Loucy (cell line): ENCODE measurements around the gene DACH1.

ENCODE experiments used
- H2AFZ ChIP-seq: fragments of 200-600 bp; sonication (generic); 2 replicates; pipeline ENCODE4 v1.6.0; 2016; ENCODE audit warnings: antibody characterized with exemption, mild to moderate bottlenecking, low read length, moderate library complexity
- H3F3A ChIP-seq: fragments of 200-600 bp; 2 replicates; pipeline ENCODE4 v1.6.0; 2016; ENCODE audit warnings: antibody characterized with exemption, low read depth, mild to moderate bottlenecking
- H3K27me3 ChIP-seq: fragments of 200-600 bp; sonication (generic); 2 replicates; pipeline ENCODE4 v1.6.1; 2014; ENCODE audit warnings: low read length, mild to moderate bottlenecking; ENCODE audit not compliant: insufficient read depth, poor library complexity, severe bottlenecking
- H3K36me3 ChIP-seq: fragments of 200-600 bp; sonication (generic); 2 replicates; pipeline ENCODE4 v1.6.1; 2016; ENCODE audit warnings: low read length; ENCODE audit not compliant: insufficient read depth
- H3K4me1 ChIP-seq: fragments of 200-600 bp; sonication (generic); 2 replicates; pipeline ENCODE4 v1.5.1; 2014; ENCODE audit warnings: low read length, mild to moderate bottlenecking; ENCODE audit not compliant: insufficient read depth, poor library complexity, severe bottlenecking
- H3K4me2 ChIP-seq: fragments of 200-600 bp; sonication (generic); 2 replicates; pipeline ENCODE4 v1.6.0; 2014; ENCODE audit warnings: antibody characterized with exemption, low read length, low read depth, mild to moderate bottlenecking; ENCODE audit not compliant: poor library complexity, severe bottlenecking
- H3K4me3 ChIP-seq: fragments of 200-600 bp; sonication (generic); 2 replicates; pipeline ENCODE4 v1.5.1; 2014; ENCODE audit warnings: low read length, mild to moderate bottlenecking, mixed read lengths; ENCODE audit not compliant: poor library complexity, severe bottlenecking
- H3K79me2 ChIP-seq: fragments of 200-600 bp; sonication (generic); 2 replicates; pipeline ENCODE4 v1.6.1; 2014; ENCODE audit warnings: low read length; ENCODE audit not compliant: insufficient read depth
- H3K9ac ChIP-seq: fragments of 200-600 bp; sonication (generic); 2 replicates; pipeline ENCODE4 v1.6.0; 2014; ENCODE audit warnings: mild to moderate bottlenecking, low read depth, low read length, moderate library complexity; ENCODE audit not compliant: poor library complexity, severe bottlenecking
- H3K9me2 ChIP-seq: fragments of 200-600 bp; sonication (generic); replicated peaks from 2 replicates; pipeline ENCODE4 v1.6.1; 2016; ENCODE audit warnings: low read depth, low read length, mixed read lengths
- H3K9me3 ChIP-seq: fragments of 200-600 bp; sonication (generic); 2 replicates; pipeline ENCODE4 v1.6.1; 2014; ENCODE audit warnings: mild to moderate bottlenecking, antibody characterized with exemption, low read length, low read depth; ENCODE audit not compliant: insufficient read depth
- H4K20me1 ChIP-seq: fragments of 200-600 bp; sonication (generic); 2 replicates; pipeline ENCODE4 v1.6.0; 2014; ENCODE audit warnings: antibody characterized with exemption, low read length, mild to moderate bottlenecking; ENCODE audit not compliant: insufficient read depth, poor library complexity, severe bottlenecking
- EZH2phosphoT487 ChIP-seq: fragments of 200-600 bp; IDR thresholded peaks from 2 replicates; pipeline ENCODE4 v1.6.1; 2018; ENCODE audit warnings: antibody characterized with exemption, mild to moderate bottlenecking, moderate library complexity, borderline replicate concordance
- TF ChIP-seq, protein P1 (sequence below): fragments of 200-600 bp; sonication (generic); conservative IDR thresholded peaks from 2 replicates; pipeline ENCODE4 v1.5.1; 2014; ENCODE audit warnings: mild to moderate bottlenecking, antibody characterized with exemption, low read length

DACH1 gene

DNA sequence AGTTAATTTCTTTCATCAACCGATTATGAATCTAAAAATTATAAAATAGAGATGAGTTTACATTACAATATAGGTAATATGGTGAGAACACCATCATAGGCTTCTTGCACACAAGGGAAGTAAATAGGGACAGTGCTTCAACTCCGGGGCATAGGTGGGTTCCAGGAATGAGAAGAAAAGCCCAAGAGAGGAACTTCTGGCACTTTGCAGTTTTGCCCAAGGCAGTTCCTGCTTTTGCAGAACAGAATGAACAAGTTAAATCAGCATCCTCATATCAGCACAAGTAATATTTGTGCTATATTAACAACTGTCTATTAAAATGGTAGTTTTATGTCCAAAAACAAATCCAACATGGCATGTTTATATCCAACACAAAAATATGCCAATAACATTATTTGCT, 60.1 kb downstream of the DACH1 start:
- TF ChIP-seq, protein P1, sequence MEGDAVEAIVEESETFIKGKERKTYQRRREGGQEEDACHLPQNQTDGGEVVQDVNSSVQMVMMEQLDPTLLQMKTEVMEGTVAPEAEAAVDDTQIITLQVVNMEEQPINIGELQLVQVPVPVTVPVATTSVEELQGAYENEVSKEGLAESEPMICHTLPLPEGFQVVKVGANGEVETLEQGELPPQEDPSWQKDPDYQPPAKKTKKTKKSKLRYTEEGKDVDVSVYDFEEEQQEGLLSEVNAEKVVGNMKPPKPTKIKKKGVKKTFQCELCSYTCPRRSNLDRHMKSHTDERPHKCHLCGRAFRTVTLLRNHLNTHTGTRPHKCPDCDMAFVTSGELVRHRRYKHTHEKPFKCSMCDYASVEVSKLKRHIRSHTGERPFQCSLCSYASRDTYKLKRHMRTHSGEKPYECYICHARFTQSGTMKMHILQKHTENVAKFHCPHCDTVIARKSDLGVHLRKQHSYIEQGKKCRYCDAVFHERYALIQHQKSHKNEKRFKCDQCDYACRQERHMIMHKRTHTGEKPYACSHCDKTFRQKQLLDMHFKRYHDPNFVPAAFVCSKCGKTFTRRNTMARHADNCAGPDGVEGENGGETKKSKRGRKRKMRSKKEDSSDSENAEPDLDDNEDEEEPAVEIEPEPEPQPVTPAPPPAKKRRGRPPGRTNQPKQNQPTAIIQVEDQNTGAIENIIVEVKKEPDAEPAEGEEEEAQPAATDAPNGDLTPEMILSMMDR, result no peak
- no peak for TF ChIP-seq EZH2phosphoT487
- Histone ChIP-seq H3K36me3 (no peaks in the 10 kb centered on the region; the same call in 1 of the 2 replicates), H3K9me3 (no peaks in the 10 kb centered on the region), H2AFZ (no peak overlapping the region), H3F3A (no peaks in the 10 kb centered on the region), H3K79me2 (no peaks in the 10 kb centered on the region), H3K9me2 (no peaks in the 10 kb centered on the region), H3K9ac (no peak overlapping the region), H4K20me1 (no peaks in the 10 kb centered on the region), H3K4me1 (no peaks in the 10 kb centered on the region), H3K4me3 (no peak overlapping the region), H3K4me2 (no peak overlapping the region), H3K27me3 (no peaks in the 10 kb centered on the region)

DNA sequence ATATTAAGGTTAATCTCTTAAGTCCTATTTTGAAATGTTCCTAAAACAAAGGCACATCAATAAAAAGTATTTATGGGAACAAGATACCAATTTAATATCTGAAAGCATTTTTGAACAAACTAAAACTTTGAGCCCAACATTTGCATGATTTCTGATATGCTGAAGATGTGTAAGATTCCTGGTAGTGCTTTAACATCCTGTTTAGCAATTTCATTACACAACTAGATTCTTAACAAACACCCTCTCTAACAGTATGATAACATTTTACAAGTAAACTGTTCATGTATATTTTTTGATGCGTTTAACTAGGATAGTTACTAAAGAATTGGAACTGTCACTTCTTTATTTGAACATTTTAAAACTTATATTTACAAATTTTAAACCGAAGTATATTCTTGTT, 63.9 kb downstream of the DACH1 start:
- no peak for TF ChIP-seq EZH2phosphoT487
- TF ChIP-seq, protein P1, result no peak
- no peaks in the 10 kb centered on the region for H3K9me2 ChIP-seq
- no peak overlapping the region for H3K9ac ChIP-seq
- H3K36me3 ChIP-seq, result no peaks in the 10 kb centered on the region
- no peaks in the 10 kb centered on the region for H3K79me2 ChIP-seq
- no peaks in the 10 kb centered on the region for H3K27me3 ChIP-seq
- H3K9me3 ChIP-seq, result no peaks in the 10 kb centered on the region
- no peak overlapping the region for H3K4me2 ChIP-seq
- H3F3A ChIP-seq, result no peaks in the 10 kb centered on the region
- H2AFZ ChIP-seq, result no peak overlapping the region
- no peaks in the 10 kb centered on the region for H3K4me1 ChIP-seq
- H3K4me3 ChIP-seq, result no peak overlapping the region
- no peaks in the 10 kb centered on the region for H4K20me1 ChIP-seq

DNA sequence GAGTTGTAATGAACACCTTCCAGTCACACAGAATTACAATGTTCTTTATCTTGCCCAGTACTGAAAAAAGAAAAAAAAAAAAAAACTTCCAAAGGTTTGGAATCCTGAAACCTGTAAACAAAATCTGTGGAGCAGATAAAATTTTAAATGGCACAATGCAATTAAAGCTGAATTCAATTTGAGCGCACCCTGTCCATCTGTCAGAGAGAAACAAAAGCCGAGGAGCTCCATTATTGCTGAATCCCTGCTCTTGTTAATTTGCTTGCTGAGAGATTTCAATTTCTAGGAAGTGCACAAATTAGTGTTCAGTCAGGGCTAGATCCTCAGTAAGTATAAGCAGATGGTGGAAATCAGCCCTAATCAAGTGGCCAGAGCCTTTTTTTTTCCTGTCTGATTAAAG, 65.2 kb downstream of the DACH1 start:
- Histone ChIP-seq H3K36me3 (no peaks in the 10 kb centered on the region), H3K9ac (no peak overlapping the region), H3F3A (no peaks in the 10 kb centered on the region), H3K9me2 (no peaks in the 10 kb centered on the region), H2AFZ (no peak overlapping the region), H3K4me3 (no peak overlapping the region), H3K79me2 (no peaks in the 10 kb centered on the region), H4K20me1 (no peaks in the 10 kb centered on the region), H3K27me3 (no peaks in the 10 kb centered on the region), H3K9me3 (no peaks in the 10 kb centered on the region), H3K4me1 (no peaks in the 10 kb centered on the region), H3K4me2 (no peak overlapping the region)
- TF ChIP-seq, protein P1, result no peak
- TF ChIP-seq EZH2phosphoT487, result no peak
